Measurements from ENCODE around the gene SIK3.

DNA sequence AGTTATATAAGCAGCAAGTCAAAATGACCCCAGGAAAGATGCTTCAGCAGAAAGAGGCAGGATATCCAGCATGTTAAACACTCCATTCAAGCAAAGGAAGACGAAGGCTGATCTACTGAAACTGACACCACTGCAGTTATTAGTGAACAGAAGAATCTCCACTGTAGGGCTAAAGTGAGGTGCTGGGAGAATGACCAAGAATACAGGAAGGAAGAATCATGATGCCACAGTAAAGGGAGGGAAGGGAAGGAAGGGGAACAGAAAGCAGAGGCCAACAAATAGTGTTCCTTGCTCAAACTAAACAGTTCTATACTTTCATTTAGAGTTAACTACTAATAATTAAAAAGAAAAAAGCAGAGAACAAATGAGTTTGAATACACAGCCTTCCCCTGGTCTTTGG is 92.5 kb downstream of the SIK3 start:
- TF ChIP-seq CTCF (IDR thresholded peaks at IDR 0.05; ENCODE audit: extremely low read depth in 1 of 2, insufficient read depth in 1 of 2, low read depth in 1 of 2, low read length in 2 of 2) (no peak), POLR2A (IDR thresholded peaks at IDR 0.05; ENCODE audit: low read depth, low read length) (no peak), POLR2AphosphoS5 (IDR thresholded peaks at IDR 0.05; ENCODE audit: insufficient read depth, low read depth, low read length) (no peak), MAX (IDR thresholded peaks at IDR 0.05; ENCODE audit: insufficient read depth, insufficient read length) (no peak), FOS (IDR thresholded peaks at IDR 0.05; ENCODE audit: borderline replicate concordance, insufficient read depth, low read length) (no peak), MYC (IDR thresholded peaks at IDR 0.05; ENCODE audit: low read depth, low read length) (no peak)

All from endothelial cell of umbilical vein (primary cell).